H1 (cell line): ENCODE data around the gene ARPC4. TPM values are rescaled to one million over a fixed set of nuclear protein-coding genes. Genes with fewer than 3 reads are reported as not detected.
A peak's percentile ranks its signal among the peaks of the same experiment; 100 is the strongest.

Experiments
- CTCF ChIA-PET: fragments of 300-600 bp; sonication (Branson Sonifier 250); formaldehyde crosslinking; loops from one replicate; lab custom pipeline; 2021; ENCODE audit not compliant: partially characterized antibody; lab: Charles Lee
- POLR2A ChIA-PET: fragments of 300-600 bp; sonication (Branson Sonifier 250); formaldehyde crosslinking; loops from one replicate; lab custom pipeline; 2021; ENCODE audit warnings: inconsistent platforms; ENCODE audit not compliant: partially characterized antibody; lab: Charles Lee
- DNase-seq, 2 experiments: peaks; one replicate each; pipeline versions ENCODE4 v3.0.0 to v3.0.0-alpha.2; 2010 to 2022; ENCODE audit warnings: low spot score in 2 of 2, low read depth in 1 of 2, mixed read lengths in 1 of 2
- FAIRE-seq: peaks from 2 replicates; lab custom pipeline; 2011; peaks lifted over from hg19 to GRCh38; lab: Jason Lieb, UNC
- H2AFZ ChIP-seq: 2 replicates; pipeline ENCODE4 v1.8.1; 2012; ENCODE audit warnings: low read length, inconsistent platforms
- H2AK5ac ChIP-seq: 2 replicates; pipeline ENCODE4 v1.6.1; 2013; ENCODE audit warnings: low read depth, low read length
- H2BK120ac ChIP-seq: replicated peaks from 2 replicates; pipeline ENCODE3; 2013; ENCODE audit warnings: low read depth, low read length, inconsistent platforms
- H2BK12ac ChIP-seq: 2 replicates; pipeline ENCODE4 v1.6.1; 2013; ENCODE audit warnings: low read depth, low read length
- H2BK15ac ChIP-seq: 2 replicates; pipeline ENCODE4 v1.6.1; 2013; ENCODE audit warnings: low read length
- H2BK20ac ChIP-seq: 2 replicates; pipeline ENCODE4 v1.6.1; 2013; ENCODE audit warnings: low read length
- H2BK5ac ChIP-seq: 2 replicates; pipeline ENCODE4 v1.6.1; 2013; ENCODE audit warnings: low read depth, low read length
- H3K14ac ChIP-seq: 2 replicates; pipeline ENCODE4 v1.6.1; 2013; ENCODE audit warnings: inconsistent platforms; ENCODE audit not compliant: insufficient read length
- H3K18ac ChIP-seq: 2 replicates; pipeline ENCODE4 v1.6.1; 2013; ENCODE audit warnings: low read length; ENCODE audit errors: extremely low read depth
- H3K23ac ChIP-seq: 2 replicates; pipeline ENCODE4 v1.6.1; 2013; ENCODE audit warnings: inconsistent platforms; ENCODE audit not compliant: insufficient read length
- H3K23me2 ChIP-seq: 2 replicates; pipeline ENCODE4 v1.6.1; 2013; ENCODE audit warnings: low read depth, low read length
- H3K27ac ChIP-seq: 2 replicates; pipeline ENCODE4 v1.6.1; 2011; ENCODE audit warnings: low read depth, low read length, inconsistent platforms
- H3K27me3 ChIP-seq, 4 experiments: replicated peaks in 1 of 4; 1 replicate in 1 of 4; 2 replicates in 3 of 4; pipeline versions ENCODE4 v1.6.1 to v1.8.1; 2011 to 2013; ENCODE audit warnings: low read length in 3 of 4, mild to moderate bottlenecking in 3 of 4, inconsistent platforms in 2 of 4, mixed read lengths in 2 of 4, moderate library complexity in 1 of 4; ENCODE audit not compliant: control insufficient read depth in 3 of 4, insufficient read depth in 3 of 4; ENCODE audit errors: extremely low read depth in 1 of 4
- H3K36me3 ChIP-seq, 4 experiments: 2 replicates each; pipeline versions ENCODE4 v1.6.1 to v1.8.1; 2011 to 2013; ENCODE audit warnings: mild to moderate bottlenecking in 4 of 4, low read length in 3 of 4, moderate library complexity in 2 of 4, control low read depth in 1 of 4, inconsistent platforms in 1 of 4; ENCODE audit not compliant: insufficient read depth in 4 of 4, control insufficient read depth in 2 of 4
- H3K4ac ChIP-seq: replicated peaks from 2 replicates; pipeline ENCODE3; 2013; ENCODE audit warnings: low read length, low read depth, mixed read lengths, inconsistent platforms; ENCODE audit not compliant: insufficient read length
- H3K4me1 ChIP-seq, 4 experiments: replicated peaks in 1 of 4; 1 replicate in 1 of 4; 2 replicates in 3 of 4; pipeline versions ENCODE4 v1.6.1 to v1.8.1; 2011 to 2013; ENCODE audit warnings: low read length in 3 of 4, inconsistent platforms in 2 of 4, mixed read lengths in 1 of 4; ENCODE audit not compliant: insufficient read depth in 4 of 4, control insufficient read depth in 3 of 4
- H3K4me2 ChIP-seq, 2 experiments: 2 replicates each; pipeline versions ENCODE4 v1.6.1 to v1.8.1; 2011 to 2013; ENCODE audit warnings: low read depth in 2 of 2, low read length in 2 of 2, control low read depth in 1 of 2, inconsistent platforms in 1 of 2, mild to moderate bottlenecking in 1 of 2; ENCODE audit not compliant: insufficient read depth in 1 of 2
- H3K4me3 ChIP-seq, 4 experiments: fragments of 200-600, 300-600 bp in 1 of 4; sonication (generic), shearing (Covaris generic), sonication (Bioruptor Twin) in 1 of 4; 2 replicates each; pipeline versions ENCODE4 v1.5.1 to v1.8.1; 2011 to 2016; ENCODE audit warnings: low read length in 4 of 4, low read depth in 3 of 4, control low read depth in 2 of 4, inconsistent platforms in 2 of 4, mild to moderate bottlenecking in 2 of 4, mixed read lengths in 1 of 4, moderate library complexity in 1 of 4; ENCODE audit not compliant: insufficient read depth in 2 of 4; ENCODE audit errors: extremely low read depth in 1 of 4
- H3K56ac ChIP-seq: replicated peaks from 2 replicates; pipeline ENCODE3; 2013; ENCODE audit warnings: low read depth, mild to moderate bottlenecking, mixed read lengths, low read length, inconsistent platforms; ENCODE audit not compliant: insufficient read length
- H3K79me1 ChIP-seq: 2 replicates; pipeline ENCODE4 v1.6.1; 2013; ENCODE audit warnings: low read depth, low read length, control low read depth
- H3K79me2 ChIP-seq, 2 experiments: 2 replicates each; pipeline versions ENCODE4 v1.6.1 to v1.8.1; 2012 to 2013; ENCODE audit warnings: low read length in 2 of 2, mild to moderate bottlenecking in 2 of 2, inconsistent platforms in 1 of 2; ENCODE audit not compliant: insufficient read depth in 2 of 2, control insufficient read depth in 1 of 2
- H3K9ac ChIP-seq, 4 experiments: replicated peaks in 1 of 4; 1 replicate in 1 of 4; 2 replicates in 3 of 4; pipeline versions ENCODE4 v1.6.1 to v1.8.1; 2011 to 2013; ENCODE audit warnings: low read depth in 3 of 4, low read length in 3 of 4, control low read depth in 2 of 4, mild to moderate bottlenecking in 2 of 4, moderate library complexity in 2 of 4, inconsistent platforms in 1 of 4; ENCODE audit errors: extremely low read depth in 1 of 4
- H3K9me3 ChIP-seq, 2 experiments: 2 replicates each; pipeline versions ENCODE4 v1.6.1 to v1.8.1; 2012 to 2013; ENCODE audit warnings: mild to moderate bottlenecking in 2 of 2, moderate library complexity in 2 of 2, control low read depth in 1 of 2, inconsistent platforms in 1 of 2, low read depth in 1 of 2, low read length in 1 of 2, mixed read lengths in 1 of 2; ENCODE audit not compliant: insufficient read depth in 2 of 2
- H4K20me1 ChIP-seq, 2 experiments: replicated peaks in 1 of 2; 2 replicates each; pipeline versions ENCODE3 to v1.8.1; 2011 to 2013; ENCODE audit warnings: inconsistent platforms in 2 of 2, low read length in 2 of 2, mild to moderate bottlenecking in 1 of 2; ENCODE audit not compliant: insufficient read depth in 2 of 2, control insufficient read depth in 1 of 2
- H4K5ac ChIP-seq: 2 replicates; pipeline ENCODE4 v1.6.1; 2013; ENCODE audit warnings: low read length, low read depth, mixed read lengths, inconsistent platforms; ENCODE audit not compliant: insufficient read length
- H4K8ac ChIP-seq: 2 replicates; pipeline ENCODE4 v1.8.0; 2013; ENCODE audit warnings: mild to moderate bottlenecking, moderate library complexity, low read length, inconsistent platforms; ENCODE audit not compliant: insufficient read depth; ENCODE audit errors: extremely low read depth
- H4K91ac ChIP-seq: replicated peaks from 2 replicates; pipeline ENCODE3; 2013; ENCODE audit warnings: low read length, mixed read lengths, inconsistent platforms; ENCODE audit not compliant: insufficient read length
- ASH2L ChIP-seq: fragments of 200-600, 300-600 bp; sonication (generic); IDR thresholded peaks from one replicate; pipeline ENCODE4 v1.7.1; 2017; ENCODE audit warnings: low read length
- CBX8 ChIP-seq: fragments of 300-800, 300-1000 bp; sonication (generic); IDR thresholded peaks from 2 replicates; pipeline ENCODE4 v1.7.1; 2016; ENCODE audit warnings: low read depth, low read length, borderline replicate concordance
- CHD1 ChIP-seq: IDR thresholded peaks from 2 replicates; pipeline ENCODE4 v1.6.1; 2012; ENCODE audit warnings: low read depth, low read length, improper control_type of control experiment
- EZH2 ChIP-seq: fragments of 200-600 bp; sonication (generic); IDR thresholded peaks from 2 replicates; pipeline ENCODE4 v1.7.1; 2012; ENCODE audit warnings: low read depth, mild to moderate bottlenecking, moderate library complexity, low read length, inconsistent platforms; ENCODE audit not compliant: severe bottlenecking
- FOSL1 ChIP-seq: IDR thresholded peaks from 2 replicates; pipeline ENCODE4 v1.6.1; 2011; ENCODE audit warnings: mild to moderate bottlenecking, low read depth, low read length, moderate library complexity; ENCODE audit not compliant: insufficient read depth
- KDM5A ChIP-seq: fragments of 200-600 bp; IDR thresholded peaks from 2 replicates; pipeline ENCODE4 v1.7.1; 2012; ENCODE audit warnings: mild to moderate bottlenecking, low read length, inconsistent platforms, mixed read lengths
- PHF8 ChIP-seq: fragments of 200-600 bp; sonication (generic); conservative IDR thresholded peaks from 2 replicates; pipeline ENCODE4 v1.7.1; 2012; ENCODE audit warnings: low read depth, mild to moderate bottlenecking, inconsistent platforms, low read length, moderate library complexity
- RBBP5 ChIP-seq: IDR thresholded peaks from 2 replicates; pipeline ENCODE4 v1.7.1; 2012; ENCODE audit warnings: low read depth, mild to moderate bottlenecking, inconsistent platforms, low read length, moderate library complexity, borderline replicate concordance
- RNF2 ChIP-seq: fragments of 200-900, 300-1000 bp; sonication (generic); IDR thresholded peaks from 2 replicates; pipeline ENCODE4 v1.7.1; 2016; ENCODE audit warnings: borderline replicate concordance, low read depth, mild to moderate bottlenecking, antibody characterized with exemption, low read length; ENCODE audit not compliant: poor library complexity, severe bottlenecking; ENCODE audit errors: missing control alignments
- SUZ12 ChIP-seq: fragments of 200-600 bp; sonication (generic); IDR thresholded peaks from 2 replicates; pipeline ENCODE4 v1.6.1; 2012; ENCODE audit warnings: mild to moderate bottlenecking, inconsistent platforms, low read length, moderate library complexity, mixed read lengths
- TCF12 ChIP-seq: IDR thresholded peaks from 2 replicates; pipeline ENCODE4 v1.6.1; 2011; ENCODE audit warnings: low read depth, mild to moderate bottlenecking, low read length
- WGBS, 2 experiments: shearing (Covaris generic) in 1 of 2; methylation state at CpG; one replicate each; pipeline versions ENCODE4 v1.1.6 to v1.1.7; 2013 to 2015; ENCODE audit warnings: low lambda C conversion rate in 2 of 2, mixed read lengths in 2 of 2, inconsistent platforms in 1 of 2, low coverage in 1 of 2, missing lambda C conversion rate in 1 of 2; ENCODE audit not compliant: insufficient replicate concordance in 2 of 2, insufficient coverage in 1 of 2, insufficient read length in 1 of 2; ENCODE audit errors: extremely low coverage in 1 of 2, missing lambda C conversion rate in 1 of 2; 5-methylcytosine and 5-hydroxymethylcytosine counted together
- polyA plus RNA-seq, 7 experiments: library from polyadenylated mRNA; depleted of rRNA in 3 of 7; stranded (reverse) in 5 of 7; unstranded in 2 of 7; fragments of >200 nt in 5 of 7; fragments of 200-250 nt in 2 of 7; gene quantifications; 1 replicate in 5 of 7; 2 replicates in 1 of 7; 4 replicates in 1 of 7; pipeline versions ENCODE4 v1.2.1 to v1.2.3, GENCODE V29; 2011 to 2013; ENCODE audit warnings: missing spikeins in 2 of 7, mixed read lengths in 2 of 7
- total RNA-seq: library from RNA; stranded (reverse); fragmentation: NEBNext Ultra II Directional; extraction: Animal tissue kit (Norgen Biotek cat#: 25700); gene quantifications from 2 replicates; pipeline ENCODE4 v1.2.1, GENCODE V29; 2021
- TF ChIP-seq, protein P1 (sequence below): IDR thresholded peaks from 2 replicates; pipeline ENCODE4 v1.6.1; 2011; ENCODE audit warnings: low read length, improper control_type of control experiment

The ARPC4 gene
- total and polyA plus RNA-seq, 2 of the 8 experiments (the other 6 are each of a cell fraction or from before 2014, with no cell fraction given): 138 to 154 TPM

DNA sequence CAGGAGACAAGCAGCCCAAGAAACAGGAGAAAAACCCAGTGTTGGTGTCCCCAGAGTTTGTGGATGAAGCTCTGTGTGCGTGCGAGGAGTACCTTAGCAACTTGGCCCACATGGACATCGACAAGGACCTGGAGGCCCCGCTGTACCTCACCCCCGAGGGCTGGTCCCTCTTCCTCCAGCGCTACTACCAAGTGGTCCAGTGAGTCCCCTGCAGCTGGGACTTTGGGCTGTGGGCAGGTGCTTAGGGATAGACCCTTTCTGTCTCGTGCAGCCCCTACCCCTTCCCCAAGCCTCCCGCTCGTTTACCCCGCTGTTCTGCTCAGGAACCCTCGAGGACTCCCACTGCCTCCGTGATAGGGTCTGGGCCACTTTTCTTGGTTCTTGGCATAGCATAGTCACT lies 27.7 kb downstream of the ARPC4 start:
- 87% methylated on average over 12 of the region's 12 CpGs; no CpG with 5 or more reads in 1 of the 2 experiments for WGBS, 2 experiments
- H3K23ac ChIP-seq: no peak overlapping the region
- H4K91ac ChIP-seq: no peak overlapping the region
- H4K8ac ChIP-seq: no peak overlapping the region; the same call in 1 of the 2 replicates
- H2BK120ac ChIP-seq: no peak overlapping the region
- no peak overlapping the region for H4K5ac ChIP-seq
- H4K20me1 ChIP-seq: no peaks in the 10 kb centered on the region
- H2BK15ac ChIP-seq: no peak overlapping the region
- H3K56ac ChIP-seq: no peak overlapping the region
- H2BK20ac ChIP-seq: no peak overlapping the region
- no peaks in the 10 kb centered on the region for H3K79me1 ChIP-seq
- DNase-seq: no peak
- no peaks in the 10 kb centered on the region; the same call in 1 of the 2 replicates for H3K23me2 ChIP-seq
- H3K9ac ChIP-seq: peak overlapping the region in 1 of 4 experiments; percentile 6; a peak in 1 of 7 replicates
- no peaks in the 10 kb centered on the region; a peak in 1 of 7 replicates for H3K27me3 ChIP-seq
- CTCF ChIA-PET: interaction anchor here (0.8 to 5.7 kb wide), 11 partner anchors 9 to 163 kb away, joined by 3 to 30 read pairs (median 4); partner anchors contain the start of gene TTLL3
- H3K4ac ChIP-seq: no peak overlapping the region
- H3K36me3 ChIP-seq: no peaks in the 10 kb centered on the region
- no peak overlapping the region for H2BK12ac ChIP-seq
- H3K79me2 ChIP-seq: no peaks in the 10 kb centered on the region
- H3K4me1 ChIP-seq: peaks cover 0 to 1% (median under 1%) of the 10 kb centered on the region in 4 experiments; a peak in 2 of 7 replicates
- FAIRE-seq: no peak
- H2AK5ac ChIP-seq: no peak overlapping the region
- no peaks in the 10 kb centered on the region for H3K9me3 ChIP-seq
- no peak overlapping the region for H2BK5ac ChIP-seq
- no peak overlapping the region for H3K18ac ChIP-seq
- H3K14ac ChIP-seq: no peak overlapping the region
- H2AFZ ChIP-seq: no peak overlapping the region
- H3K27ac ChIP-seq: no peak overlapping the region
- POLR2A ChIA-PET: interaction anchor here (1.0 to 2.5 kb wide), 3 partner anchors 11 to 113 kb away, joined by 3 to 9 read pairs (median 3); partner anchors contain the start of gene CRELD1
- H3K4me2 ChIP-seq: no peak overlapping the region
- H3K4me3 ChIP-seq: no peak overlapping the region
- TF ChIP-seq ASH2L: no peak
- TF ChIP-seq CHD1: no peak
- no peak for TF ChIP-seq KDM5A
- no peak for TF ChIP-seq PHF8
- no peak for TF ChIP-seq TCF12
- no peak for TF ChIP-seq RNF2
- no peak for TF ChIP-seq FOSL1
- no peak for TF ChIP-seq EZH2
- no peak for TF ChIP-seq CBX8
- TF ChIP-seq, protein P1, sequence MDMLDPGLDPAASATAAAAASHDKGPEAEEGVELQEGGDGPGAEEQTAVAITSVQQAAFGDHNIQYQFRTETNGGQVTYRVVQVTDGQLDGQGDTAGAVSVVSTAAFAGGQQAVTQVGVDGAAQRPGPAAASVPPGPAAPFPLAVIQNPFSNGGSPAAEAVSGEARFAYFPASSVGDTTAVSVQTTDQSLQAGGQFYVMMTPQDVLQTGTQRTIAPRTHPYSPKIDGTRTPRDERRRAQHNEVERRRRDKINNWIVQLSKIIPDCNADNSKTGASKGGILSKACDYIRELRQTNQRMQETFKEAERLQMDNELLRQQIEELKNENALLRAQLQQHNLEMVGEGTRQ: no peak
- TF ChIP-seq RBBP5: no peak
- no peak for TF ChIP-seq SUZ12
